HEK293T (cell line): ENCODE results near the gene TRDN.

ENCODE experiments used
- CTCF ChIA-PET: fragments of 350-600 bp; formaldehyde crosslinking; extraction: SDS; loops from one replicate; lab custom pipeline; 2021; ENCODE audit warnings: antibody characterized with exemption, inconsistent platforms; lab: Yijun Ruan, JAX
- POLR2A ChIA-PET: fragments of 350-600 bp; formaldehyde crosslinking; extraction: SDS; loops from one replicate; lab custom pipeline; 2020; ENCODE audit warnings: antibody characterized with exemption, inconsistent platforms; lab: Yijun Ruan, JAX
- DNase-seq: peaks from one replicate; pipeline ENCODE4 v3.0.0; 2012; ENCODE audit warnings: mixed read lengths; ENCODE audit errors: extremely low spot score
- ARNT ChIP-seq: fragments of 450-650 bp; IDR thresholded peaks from 2 replicates; pipeline ENCODE4 v1.6.1; 2017; ENCODE audit warnings: mild to moderate bottlenecking
- BHLHE40 ChIP-seq: fragments of 450-650 bp; IDR thresholded peaks from 2 replicates; pipeline ENCODE4 v1.6.1; 2016; ENCODE audit warnings: mild to moderate bottlenecking, moderate library complexity, borderline replicate concordance
- CTBP1 ChIP-seq: fragments of 450-650 bp; IDR thresholded peaks from 2 replicates; pipeline ENCODE4 v1.6.1; 2016; ENCODE audit warnings: borderline replicate concordance
- ELF4 ChIP-seq: fragments of 450-650 bp; IDR thresholded peaks from 2 replicates; pipeline ENCODE4 v1.6.1; 2017; ENCODE audit warnings: antibody characterized with exemption
- FOXA1 ChIP-seq: fragments of 450-650 bp; IDR thresholded peaks from 2 replicates; pipeline ENCODE4 v1.6.1; 2016; ENCODE audit warnings: mild to moderate bottlenecking
- FOXK2 ChIP-seq: fragments of 450-650 bp; IDR thresholded peaks from 2 replicates; pipeline ENCODE4 v1.6.1; 2016; ENCODE audit warnings: mild to moderate bottlenecking
- FOXM1 ChIP-seq: fragments of 450-650 bp; IDR thresholded peaks from 2 replicates; pipeline ENCODE4 v1.6.1; 2017; ENCODE audit warnings: mild to moderate bottlenecking, borderline replicate concordance
- HDGF ChIP-seq: fragments of 450-650 bp; IDR thresholded peaks from 2 replicates; pipeline ENCODE4 v1.6.1; 2017; ENCODE audit warnings: antibody characterized with exemption, borderline replicate concordance
- L3MBTL2 ChIP-seq: fragments of 450-650 bp; conservative IDR thresholded peaks from 2 replicates; pipeline ENCODE4 v1.6.1; 2016; ENCODE audit warnings: mild to moderate bottlenecking
- LEF1 ChIP-seq: fragments of 450-650 bp; IDR thresholded peaks from 2 replicates; pipeline ENCODE4 v1.6.1; 2017; ENCODE audit warnings: mild to moderate bottlenecking, borderline replicate concordance
- NFRKB ChIP-seq: fragments of 450-650 bp; IDR thresholded peaks from 2 replicates; pipeline ENCODE4 v1.6.1; 2016; ENCODE audit warnings: mild to moderate bottlenecking, moderate library complexity
- SP1 ChIP-seq: fragments of 450-650 bp; IDR thresholded peaks from 2 replicates; pipeline ENCODE4 v1.6.1; 2017
- SUZ12 ChIP-seq: fragments of 450-650 bp; IDR thresholded peaks from 2 replicates; pipeline ENCODE4 v1.6.1; 2016; ENCODE audit warnings: mild to moderate bottlenecking
- TARDBP ChIP-seq: fragments of 450-650 bp; IDR thresholded peaks from 2 replicates; pipeline ENCODE4 v1.6.1; 2016
- ZNF384 ChIP-seq: fragments of 450-650 bp; IDR thresholded peaks from 2 replicates; pipeline ENCODE4 v1.6.1; 2016
- TF ChIP-seq, protein P1 (sequence below): fragments of 450-650 bp; IDR thresholded peaks from 2 replicates; pipeline ENCODE4 v1.6.1; 2016

The TRDN gene

DNA sequence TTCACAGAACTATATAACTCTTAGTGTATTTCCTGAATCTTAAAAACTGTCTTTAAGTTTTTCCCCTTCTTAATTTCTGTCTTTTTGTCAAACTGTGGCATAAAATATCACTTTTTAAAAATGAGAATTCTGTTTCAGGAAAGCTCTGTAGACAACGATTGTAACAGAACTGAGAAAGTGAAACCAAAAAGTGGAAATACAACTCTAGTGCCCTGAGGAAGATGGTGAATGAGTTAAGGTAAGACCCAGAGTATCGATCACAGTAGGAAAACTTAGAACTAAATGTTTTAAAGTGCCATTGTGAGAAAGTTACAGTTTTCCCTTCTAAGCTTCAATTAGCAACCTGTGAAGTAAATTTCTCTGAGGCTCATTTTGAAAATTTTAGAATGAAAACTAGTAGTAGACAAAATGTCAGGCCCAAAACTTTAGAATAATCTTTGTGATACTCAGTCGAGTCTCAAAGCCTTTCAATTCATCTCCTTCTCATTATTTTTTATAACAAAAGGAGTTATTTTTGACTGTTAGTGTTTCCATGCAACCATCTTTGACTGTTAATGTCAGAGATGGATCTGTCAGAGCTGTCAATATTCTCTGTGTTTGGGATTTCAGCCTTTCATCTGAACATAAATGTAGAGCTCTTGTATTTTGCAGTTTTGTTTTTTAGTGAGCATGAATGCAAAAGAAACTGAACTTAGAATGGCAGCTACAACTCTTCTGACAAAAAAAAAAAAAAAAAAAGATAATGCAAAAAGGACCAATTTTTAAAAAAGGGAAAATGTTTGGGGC is 19.0 kb upstream of the TRDN start:
- CTCF ChIA-PET = no interaction called here
- TF ChIP-seq BHLHE40 (no peak), L3MBTL2 (no peak), LEF1 (no peak), ZNF384 (no peak)
- DNase-seq = no peak
- POLR2A ChIA-PET = no interaction called here

DNA sequence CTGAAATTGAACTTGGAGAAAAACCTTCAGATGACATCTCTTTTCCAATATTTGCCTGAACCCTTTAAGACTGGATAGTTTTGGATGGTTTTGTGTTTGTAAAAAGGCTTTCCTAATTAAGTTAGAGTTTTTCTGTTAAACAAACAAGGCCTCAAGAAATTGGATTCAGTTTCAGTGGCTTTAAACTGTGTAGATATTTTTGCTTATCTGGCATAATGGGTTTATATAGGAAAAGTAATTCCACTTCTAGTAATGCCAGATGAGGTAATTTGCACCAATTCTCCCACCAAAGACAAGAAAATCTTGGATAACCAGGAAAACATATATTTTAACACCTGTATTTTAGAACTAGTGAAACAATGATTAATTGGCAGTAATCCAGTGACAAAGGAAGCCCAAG is 12.0 kb upstream of the TRDN start:
- TF ChIP-seq BHLHE40 (no peak), NFRKB (no peak), ELF4 (no peak), CTBP1 (no peak), SP1 (no peak), HDGF (no peak), ARNT (no peak), ZNF384 (no peak), SUZ12 (no peak), FOXK2 (no peak), FOXM1 (no peak), LEF1 (no peak), FOXA1 (no peak), TARDBP (no peak), L3MBTL2 (no peak)
- TF ChIP-seq, protein P1, sequence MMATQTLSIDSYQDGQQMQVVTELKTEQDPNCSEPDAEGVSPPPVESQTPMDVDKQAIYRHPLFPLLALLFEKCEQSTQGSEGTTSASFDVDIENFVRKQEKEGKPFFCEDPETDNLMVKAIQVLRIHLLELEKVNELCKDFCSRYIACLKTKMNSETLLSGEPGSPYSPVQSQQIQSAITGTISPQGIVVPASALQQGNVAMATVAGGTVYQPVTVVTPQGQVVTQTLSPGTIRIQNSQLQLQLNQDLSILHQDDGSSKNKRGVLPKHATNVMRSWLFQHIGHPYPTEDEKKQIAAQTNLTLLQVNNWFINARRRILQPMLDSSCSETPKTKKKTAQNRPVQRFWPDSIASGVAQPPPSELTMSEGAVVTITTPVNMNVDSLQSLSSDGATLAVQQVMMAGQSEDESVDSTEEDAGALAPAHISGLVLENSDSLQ = no peak
- DNase-seq = no peak
- POLR2A ChIA-PET = no interaction called here
- CTCF ChIA-PET = interaction anchor here (0.7 kb wide), 1 partner anchor 13 kb away, joined by 3 read pairs; no protein-coding TSS in a partner anchor

DNA sequence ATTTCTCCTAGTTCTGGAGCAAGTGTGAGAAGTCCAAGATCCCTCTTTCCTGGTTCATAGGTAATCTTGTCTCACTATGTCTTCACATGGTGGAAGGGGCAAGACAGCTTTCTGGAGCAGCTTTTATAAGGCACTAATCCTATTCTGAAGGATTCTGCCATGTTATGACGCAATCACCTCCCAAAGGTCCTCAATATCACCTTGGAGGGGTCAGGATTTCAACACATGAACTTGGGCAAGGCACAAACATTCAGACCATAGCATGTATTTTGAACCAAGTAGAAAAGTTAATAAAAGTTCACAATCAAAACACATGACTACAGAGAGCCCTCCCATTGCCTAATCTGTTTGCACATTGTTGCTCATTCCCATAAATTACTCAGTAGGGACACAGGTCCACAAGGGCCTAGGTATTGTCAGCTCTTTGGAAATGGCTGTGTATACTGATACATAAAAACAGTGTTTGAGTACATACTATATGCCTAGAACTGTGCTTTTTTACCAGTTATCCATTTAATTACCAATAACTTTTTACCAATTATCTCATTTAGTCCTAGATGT is 11.3 kb upstream of the TRDN start:
- CTCF ChIA-PET = no interaction called here
- POLR2A ChIA-PET = no interaction called here
- no peak for DNase-seq
- TF ChIP-seq L3MBTL2 (no peak), FOXM1 (no peak), BHLHE40 (no peak), ELF4 (no peak), ARNT (no peak), NFRKB (no peak)

DNA sequence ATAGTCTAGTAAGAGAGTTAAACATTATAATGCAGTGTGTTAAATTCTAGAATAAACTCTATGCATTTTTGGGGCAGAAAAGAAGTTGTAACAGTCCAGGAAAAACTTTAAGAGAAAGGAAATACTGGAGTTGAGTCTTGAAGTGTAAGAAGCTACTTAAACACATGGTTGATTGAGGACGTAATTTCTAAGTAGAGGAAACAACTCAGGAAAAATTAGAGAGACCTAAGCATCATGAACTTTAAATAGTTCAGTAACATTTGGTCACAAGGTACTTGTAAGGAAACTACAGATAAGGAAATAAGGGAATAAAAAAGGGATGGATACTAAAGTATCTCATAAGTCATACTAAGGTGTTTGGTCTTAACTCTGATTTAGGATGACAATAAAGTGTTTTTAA is 4.7 kb upstream of the TRDN start:
- CTCF ChIA-PET = no interaction called here
- POLR2A ChIA-PET = no interaction called here
- no peak for DNase-seq
- TF ChIP-seq TARDBP = no peak
- TF ChIP-seq ARNT = no peak
- no peak for TF ChIP-seq BHLHE40
- TF ChIP-seq FOXM1 = no peak
- TF ChIP-seq LEF1 = no peak
- no peak for TF ChIP-seq ELF4
- no peak for TF ChIP-seq HDGF
- TF ChIP-seq CTBP1 = no peak
- TF ChIP-seq FOXA1 = no peak
- TF ChIP-seq ZNF384 = no peak
- TF ChIP-seq, protein P1 = no peak
- no peak for TF ChIP-seq L3MBTL2
- TF ChIP-seq FOXK2 = no peak
- TF ChIP-seq SP1 = no peak
- no peak for TF ChIP-seq NFRKB
- TF ChIP-seq SUZ12 = no peak

DNA sequence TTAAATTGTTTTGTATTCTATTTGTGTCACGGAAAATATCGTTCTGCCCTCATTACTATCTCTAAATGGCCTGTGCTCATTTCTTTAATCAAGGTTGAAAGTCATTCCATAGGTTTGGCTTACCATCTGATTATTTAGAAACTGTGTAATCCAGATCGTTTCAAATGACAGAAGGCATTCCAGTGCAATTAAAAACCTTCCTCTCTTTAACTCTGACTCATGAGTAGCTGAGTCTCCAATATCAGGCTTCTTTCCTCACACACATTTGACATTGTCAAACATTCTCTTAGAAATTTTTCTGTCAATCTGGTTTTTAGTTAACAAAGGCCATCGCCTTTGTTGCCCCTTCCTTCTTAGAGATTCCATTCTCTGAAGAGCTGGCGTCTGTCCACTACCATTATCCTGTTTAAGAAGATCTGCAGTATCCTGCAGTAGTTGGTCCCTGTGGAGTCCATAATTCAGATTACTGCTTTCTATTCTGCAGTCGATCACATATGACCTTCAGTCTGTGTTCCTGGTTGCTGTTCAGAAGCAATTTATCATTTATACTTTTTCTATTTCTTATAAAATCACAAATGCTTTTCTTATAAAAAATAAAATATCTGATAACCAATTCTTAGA is 3.9 kb upstream of the TRDN start:
- no peak for DNase-seq

More for the DNA sequence above, 3.9 kb upstream of the TRDN start:
- CTCF ChIA-PET = no interaction called here
- TF ChIP-seq TARDBP (no peak), FOXA1 (no peak), SP1 (no peak), BHLHE40 (no peak), NFRKB (no peak), ARNT (no peak), FOXM1 (no peak), ELF4 (no peak), L3MBTL2 (no peak), ZNF384 (no peak), HDGF (no peak), SUZ12 (no peak)
- TF ChIP-seq, protein P1 = no peak
- POLR2A ChIA-PET = no interaction called here
